Hepatocyte (in vitro differentiated cells): Measurements from ENCODE around the gene OSBPL7. TPM values are rescaled to one million over a fixed set of nuclear protein-coding genes. Genes with fewer than 3 reads are reported as not detected.

ENCODE experiments used
- DNase-seq: peaks from one replicate; pipeline ENCODE4 v3.0.0-alpha.2; 2016; ENCODE audit warnings: low spot score
- H2AFZ ChIP-seq: fragments of 200-600 bp; sonication (generic); 2 replicates; pipeline ENCODE4 v1.6.0; 2016; ENCODE audit warnings: antibody characterized with exemption, mild to moderate bottlenecking
- H3K27ac ChIP-seq: fragments of 200-600 bp; sonication (generic); 2 replicates; pipeline ENCODE4 v1.5.1; 2016; ENCODE audit warnings: mild to moderate bottlenecking
- H3K27me3 ChIP-seq: fragments of 200-600 bp; sonication (generic); 2 replicates; pipeline ENCODE4 v1.6.1; 2016
- H3K36me3 ChIP-seq: fragments of 200-600 bp; sonication (generic); replicated peaks from 2 replicates; pipeline ENCODE4 v1.5.1; 2016; ENCODE audit warnings: low read depth; ENCODE audit not compliant: insufficient read depth
- H3K4me1 ChIP-seq: fragments of 200-600 bp; sonication (generic); 2 replicates; pipeline ENCODE4 v1.5.1; 2016; ENCODE audit warnings: mild to moderate bottlenecking, moderate library complexity; ENCODE audit not compliant: insufficient read depth
- H3K4me2 ChIP-seq: fragments of 200-600 bp; sonication (generic); 2 replicates; pipeline ENCODE4 v1.6.0; 2016
- H3K4me3 ChIP-seq: fragments of 200-600 bp; sonication (generic); 2 replicates; pipeline ENCODE4 v1.5.1; 2016; ENCODE audit warnings: mild to moderate bottlenecking
- H3K79me2 ChIP-seq: fragments of 200-600 bp; sonication (generic); 2 replicates; pipeline ENCODE4 v1.6.0; 2017; ENCODE audit warnings: mild to moderate bottlenecking
- H3K9me2 ChIP-seq: fragments of 200-600 bp; sonication (generic); replicated peaks from 2 replicates; pipeline ENCODE4 v1.6.0; 2017; ENCODE audit warnings: mild to moderate bottlenecking; ENCODE audit not compliant: insufficient read depth
- H3K9me3 ChIP-seq: fragments of 200-600 bp; sonication (generic); 2 replicates; pipeline ENCODE4 v1.5.1; 2016; ENCODE audit warnings: low read depth, mild to moderate bottlenecking
- H4K20me1 ChIP-seq: fragments of 200-600 bp; sonication (generic); 2 replicates; pipeline ENCODE4 v1.6.0; 2016; ENCODE audit warnings: mild to moderate bottlenecking; ENCODE audit not compliant: insufficient read depth, poor library complexity, severe bottlenecking
- EZH2 ChIP-seq: fragments of 200-600 bp; sonication (generic); IDR thresholded peaks from 2 replicates; pipeline ENCODE4 v1.6.1; 2016; ENCODE audit warnings: antibody characterized with exemption, mild to moderate bottlenecking, borderline replicate concordance
- EZH2phosphoT487 ChIP-seq: fragments of 200-600 bp; sonication (generic); IDR thresholded peaks from one replicate; pipeline ENCODE4 v1.6.1; 2018; ENCODE audit warnings: antibody characterized with exemption, mild to moderate bottlenecking, low read depth, moderate library complexity; ENCODE audit not compliant: unreplicated experiment, severe bottlenecking
- WGBS: methylation state at CpG from one replicate; pipeline ENCODE4 v1.1.6; 2016; ENCODE audit warnings: low lambda C conversion rate; ENCODE audit errors: missing lambda C conversion rate; 5-methylcytosine and 5-hydroxymethylcytosine counted together
- polyA plus RNA-seq: library from polyadenylated mRNA; unstranded; fragments of >200 nt; fragmentation: Nextera tagmentation; extraction: Ambion mirVana; gene quantifications from 2 replicates; pipeline ENCODE4 v1.2.1, GENCODE V29; 2016
- total RNA-seq: library from RNA; depleted of rRNA; stranded (reverse); fragments of >200 nt; gene quantifications from 2 replicates; pipeline ENCODE4 v1.2.3, GENCODE V29; 2014
- TF ChIP-seq, protein P1 (sequence below): fragments of 200-600 bp; sonication (generic); IDR thresholded peaks from 2 replicates; pipeline ENCODE4 v1.5.1; 2016; ENCODE audit warnings: antibody characterized with exemption, mild to moderate bottlenecking; ENCODE audit not compliant: poor library complexity

OSBPL7 gene
- total and polyA plus RNA-seq, 2 experiments from 2014 or later: 6.2 to 9.3 TPM

DNA sequence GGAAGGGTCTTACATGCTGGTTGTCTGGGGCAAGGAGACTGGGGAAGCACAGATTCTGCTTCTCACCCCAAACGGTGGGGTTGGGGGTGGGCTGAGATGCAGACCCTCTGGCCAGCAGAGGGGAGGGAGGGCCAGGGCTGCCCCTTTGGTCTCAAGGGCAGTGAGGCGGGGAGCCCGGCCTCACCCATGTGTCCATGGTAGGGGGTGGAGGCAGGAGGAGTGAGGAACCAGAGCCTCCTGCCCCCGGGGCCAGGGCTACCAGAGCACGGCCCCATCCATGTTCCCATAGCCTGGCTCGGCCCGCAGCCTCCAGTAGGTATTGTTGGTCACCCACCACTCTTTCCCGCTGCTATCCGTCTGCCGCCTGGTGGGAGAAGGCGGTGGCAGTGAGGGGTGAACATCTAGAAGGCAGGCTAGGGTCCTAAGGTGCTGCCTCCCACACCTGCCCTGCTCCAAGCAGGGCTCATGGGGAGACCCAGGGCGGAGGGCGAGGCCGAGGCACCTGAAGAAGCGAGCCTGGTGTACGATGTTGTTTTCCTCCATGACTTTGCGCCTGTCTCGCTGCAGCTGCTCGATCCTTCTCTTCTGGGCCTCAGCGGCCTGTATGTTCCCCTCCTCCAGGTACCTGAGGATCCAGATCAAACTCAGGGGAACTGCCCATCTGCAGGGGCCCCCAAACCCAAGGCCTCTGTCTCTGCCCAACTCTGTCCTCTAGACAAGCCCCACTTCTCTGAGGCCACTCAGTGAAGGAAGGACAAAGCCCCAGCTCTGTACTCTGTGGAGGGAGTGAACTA lies 13.4 kb downstream of the OSBPL7 start:
- Histone ChIP-seq H3K4me2 (no peak overlapping the region), H3K9me3 (no peaks in the 10 kb centered on the region), H3K79me2 (no peaks in the 10 kb centered on the region), H3K4me1 (peaks cover 22% of the 10 kb centered on the region), H2AFZ (no peak overlapping the region), H4K20me1 (no peaks in the 10 kb centered on the region), H3K36me3 (no peaks in the 10 kb centered on the region), H3K4me3 (no peak overlapping the region), H3K27ac (no peak overlapping the region), H3K9me2 (no peaks in the 10 kb centered on the region), H3K27me3 (no peaks in the 10 kb centered on the region)
- DNase-seq: no peak
- TF ChIP-seq EZH2phosphoT487: no peak
- TF ChIP-seq, protein P1, sequence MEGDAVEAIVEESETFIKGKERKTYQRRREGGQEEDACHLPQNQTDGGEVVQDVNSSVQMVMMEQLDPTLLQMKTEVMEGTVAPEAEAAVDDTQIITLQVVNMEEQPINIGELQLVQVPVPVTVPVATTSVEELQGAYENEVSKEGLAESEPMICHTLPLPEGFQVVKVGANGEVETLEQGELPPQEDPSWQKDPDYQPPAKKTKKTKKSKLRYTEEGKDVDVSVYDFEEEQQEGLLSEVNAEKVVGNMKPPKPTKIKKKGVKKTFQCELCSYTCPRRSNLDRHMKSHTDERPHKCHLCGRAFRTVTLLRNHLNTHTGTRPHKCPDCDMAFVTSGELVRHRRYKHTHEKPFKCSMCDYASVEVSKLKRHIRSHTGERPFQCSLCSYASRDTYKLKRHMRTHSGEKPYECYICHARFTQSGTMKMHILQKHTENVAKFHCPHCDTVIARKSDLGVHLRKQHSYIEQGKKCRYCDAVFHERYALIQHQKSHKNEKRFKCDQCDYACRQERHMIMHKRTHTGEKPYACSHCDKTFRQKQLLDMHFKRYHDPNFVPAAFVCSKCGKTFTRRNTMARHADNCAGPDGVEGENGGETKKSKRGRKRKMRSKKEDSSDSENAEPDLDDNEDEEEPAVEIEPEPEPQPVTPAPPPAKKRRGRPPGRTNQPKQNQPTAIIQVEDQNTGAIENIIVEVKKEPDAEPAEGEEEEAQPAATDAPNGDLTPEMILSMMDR: no peak
- no peak for TF ChIP-seq EZH2
- 91% methylated on average over 20 of the region's 20 CpGs for WGBS

DNA sequence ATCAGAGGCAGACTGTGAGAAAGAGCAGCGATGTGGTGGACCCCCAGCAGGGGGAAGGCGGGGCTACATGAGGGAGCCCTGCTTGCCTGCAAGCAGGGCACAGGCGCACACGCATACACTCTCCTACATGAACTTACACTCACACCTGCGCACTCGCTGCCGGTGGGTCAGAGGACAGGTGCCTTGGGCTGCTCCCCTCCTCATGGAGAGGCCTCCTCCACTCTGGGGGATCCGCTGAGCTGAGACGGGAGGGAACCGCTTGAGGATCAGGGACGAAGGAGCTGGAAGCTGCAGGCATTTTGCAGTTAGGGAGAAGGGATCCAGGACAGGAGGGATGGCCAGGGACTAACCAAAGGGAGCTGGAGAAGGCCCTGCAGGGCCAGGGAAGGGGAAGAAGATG lies 14.2 kb downstream of the OSBPL7 start:
- Histone ChIP-seq H3K9me3 (no peaks in the 10 kb centered on the region), H3K4me3 (no peak overlapping the region), H3K79me2 (no peaks in the 10 kb centered on the region), H3K4me2 (no peak overlapping the region), H3K9me2 (no peaks in the 10 kb centered on the region), H2AFZ (no peak overlapping the region), H3K27me3 (no peaks in the 10 kb centered on the region), H3K4me1 (peaks cover 22% of the 10 kb centered on the region), H3K27ac (no peak overlapping the region), H4K20me1 (no peaks in the 10 kb centered on the region), H3K36me3 (no peaks in the 10 kb centered on the region)
- 86% methylated on average over 11 of the region's 11 CpGs for WGBS
- TF ChIP-seq EZH2 (no peak), EZH2phosphoT487 (no peak)
- TF ChIP-seq, protein P1: no peak
- DNase-seq: no peak

DNA sequence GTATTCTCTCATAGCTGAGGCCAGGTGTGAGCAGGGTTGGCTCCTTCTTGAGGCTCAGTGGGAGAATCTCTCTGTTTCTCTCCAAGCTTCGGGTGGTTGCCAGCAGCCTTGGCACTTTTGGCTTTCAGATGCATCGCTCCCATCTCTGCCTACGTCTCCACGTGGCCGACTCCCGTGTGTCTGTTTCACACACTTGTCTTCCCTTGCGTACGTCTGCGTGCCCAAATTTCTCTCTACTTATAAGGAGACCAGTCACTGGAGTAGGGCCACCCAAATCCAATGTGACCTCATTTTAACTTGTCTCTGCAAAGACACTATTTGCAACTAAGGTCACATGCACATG lies 14.7 kb downstream of the OSBPL7 start:
- no peaks in the 10 kb centered on the region for H4K20me1 ChIP-seq
- H3K4me2 ChIP-seq: no peak overlapping the region
- H3K36me3 ChIP-seq: no peaks in the 10 kb centered on the region
- WGBS: 94% methylated on average over 9 of the region's 9 CpGs
- H3K9me2 ChIP-seq: no peaks in the 10 kb centered on the region
- TF ChIP-seq, protein P1: no peak
- TF ChIP-seq EZH2phosphoT487: no peak
- TF ChIP-seq EZH2: no peak
- H3K4me3 ChIP-seq: no peak overlapping the region
- no peak overlapping the region for H3K27ac ChIP-seq
- peaks cover 22% of the 10 kb centered on the region for H3K4me1 ChIP-seq
- H3K79me2 ChIP-seq: no peaks in the 10 kb centered on the region
- H3K27me3 ChIP-seq: no peaks in the 10 kb centered on the region
- H2AFZ ChIP-seq: no peak overlapping the region
- no peak for DNase-seq
- no peaks in the 10 kb centered on the region for H3K9me3 ChIP-seq
